ENCODE measurements around the gene HDAC7. TPM values are rescaled to one million over a fixed set of nuclear protein-coding genes. Genes with fewer than 3 reads are reported as not detected.

HDAC7 gene
- total RNA-seq, 3 donors from 2014 or later (not counting 1 experiment from before 2014, with no cell fraction given), result 141 to 235 (median 147) TPM

DNA sequence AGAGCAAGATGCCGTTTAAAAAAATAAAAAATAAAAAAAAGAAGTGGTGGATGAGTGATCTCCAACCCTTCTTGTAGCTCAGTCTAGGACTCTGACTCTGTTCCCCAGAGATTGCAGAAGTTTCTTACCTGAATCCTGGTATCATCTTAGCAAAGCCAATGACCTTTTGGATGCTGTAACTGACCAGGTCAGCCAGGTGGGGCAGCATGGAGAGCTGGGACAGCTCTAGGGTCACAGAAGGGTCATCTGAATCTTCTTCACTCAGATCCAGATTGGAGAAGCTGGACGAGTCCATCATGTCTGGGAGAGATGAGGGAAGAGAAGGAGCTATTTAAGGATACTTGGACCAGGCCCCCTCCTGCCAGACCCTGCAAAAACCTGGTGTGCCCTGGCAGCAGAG is 35.8 kb upstream of the HDAC7 start:
- no peaks in the 10 kb centered on the region for H3K36me3 Mint-ChIP-seq
- Histone ChIP-seq H3K36me3 (ENCODE audit: control insufficient read depth, insufficient read depth, low read length) (no peaks in the 10 kb centered on the region), H3K4me3 (ENCODE audit: low read length) (no peak overlapping the region), H3K9me3 (ENCODE audit: control insufficient read depth, insufficient read depth, low read length) (no peaks in the 10 kb centered on the region), H3K27me3 (ENCODE audit: control insufficient read depth, insufficient read depth, low read length) (no peaks in the 10 kb centered on the region), H3K4me1 (ENCODE audit: control insufficient read depth, insufficient read depth, low read length) (no peaks in the 10 kb centered on the region), H3K27ac (ENCODE audit: low read length) (no peak overlapping the region)
- WGBS (ENCODE audit: insufficient coverage), result 86% methylated on average over 2 of the region's 2 CpGs
- no peaks in the 10 kb centered on the region for H3K9me3 Mint-ChIP-seq
- H3K4me1 Mint-ChIP-seq, result no peaks in the 10 kb centered on the region
- intact Hi-C loops (cut with micrococcal nuclease), result no loop called here
- DNase-seq (no peak), ATAC-seq (no peak)
- no peak overlapping the region for H3K27ac Mint-ChIP-seq
- TF ChIP-seq, protein P1, sequence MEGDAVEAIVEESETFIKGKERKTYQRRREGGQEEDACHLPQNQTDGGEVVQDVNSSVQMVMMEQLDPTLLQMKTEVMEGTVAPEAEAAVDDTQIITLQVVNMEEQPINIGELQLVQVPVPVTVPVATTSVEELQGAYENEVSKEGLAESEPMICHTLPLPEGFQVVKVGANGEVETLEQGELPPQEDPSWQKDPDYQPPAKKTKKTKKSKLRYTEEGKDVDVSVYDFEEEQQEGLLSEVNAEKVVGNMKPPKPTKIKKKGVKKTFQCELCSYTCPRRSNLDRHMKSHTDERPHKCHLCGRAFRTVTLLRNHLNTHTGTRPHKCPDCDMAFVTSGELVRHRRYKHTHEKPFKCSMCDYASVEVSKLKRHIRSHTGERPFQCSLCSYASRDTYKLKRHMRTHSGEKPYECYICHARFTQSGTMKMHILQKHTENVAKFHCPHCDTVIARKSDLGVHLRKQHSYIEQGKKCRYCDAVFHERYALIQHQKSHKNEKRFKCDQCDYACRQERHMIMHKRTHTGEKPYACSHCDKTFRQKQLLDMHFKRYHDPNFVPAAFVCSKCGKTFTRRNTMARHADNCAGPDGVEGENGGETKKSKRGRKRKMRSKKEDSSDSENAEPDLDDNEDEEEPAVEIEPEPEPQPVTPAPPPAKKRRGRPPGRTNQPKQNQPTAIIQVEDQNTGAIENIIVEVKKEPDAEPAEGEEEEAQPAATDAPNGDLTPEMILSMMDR (IDR thresholded peaks at IDR 0.05), result no peak
- no peaks in the 10 kb centered on the region for H3K27me3 Mint-ChIP-seq (ENCODE audit: low read depth in 2 of 2)
- H3K4me3 Mint-ChIP-seq, result no peak overlapping the region

DNA sequence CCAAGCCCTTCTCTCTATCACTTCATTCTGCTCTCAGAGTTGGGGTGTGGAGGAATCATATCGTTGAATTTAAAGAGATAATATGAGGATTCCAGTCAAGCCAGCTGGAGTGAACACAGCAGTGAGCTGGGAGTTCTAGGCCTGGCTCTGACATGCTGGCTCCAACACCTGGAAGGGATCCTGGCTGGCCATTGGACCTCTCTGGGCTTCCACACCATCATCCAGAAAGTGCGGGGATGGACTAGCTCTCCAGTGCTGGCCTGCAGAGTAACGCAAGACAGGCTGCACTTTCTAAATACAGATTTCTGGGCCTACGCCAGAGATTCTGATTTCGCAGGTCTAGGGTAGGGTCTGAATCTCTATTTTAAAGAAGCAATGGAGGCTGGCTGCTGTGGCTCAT is 34.8 kb upstream of the HDAC7 start:
- Mint-ChIP-seq H3K36me3 (no peaks in the 10 kb centered on the region), H3K27ac (no peak overlapping the region), H3K27me3 (ENCODE audit: low read depth in 2 of 2) (no peaks in the 10 kb centered on the region), H3K9me3 (no peaks in the 10 kb centered on the region), H3K4me1 (no peaks in the 10 kb centered on the region), H3K4me3 (no peak overlapping the region)
- Histone ChIP-seq H3K27ac (ENCODE audit: low read length) (no peak overlapping the region), H3K36me3 (ENCODE audit: control insufficient read depth, insufficient read depth, low read length) (no peaks in the 10 kb centered on the region), H3K4me3 (ENCODE audit: low read length) (no peak overlapping the region), H3K9me3 (ENCODE audit: control insufficient read depth, insufficient read depth, low read length) (no peaks in the 10 kb centered on the region), H3K4me1 (ENCODE audit: control insufficient read depth, insufficient read depth, low read length) (no peaks in the 10 kb centered on the region), H3K27me3 (ENCODE audit: control insufficient read depth, insufficient read depth, low read length) (no peaks in the 10 kb centered on the region)
- TF ChIP-seq, protein P1 (IDR thresholded peaks at IDR 0.05), result no peak
- ATAC-seq (no peak), DNase-seq (no peak)
- WGBS (ENCODE audit: insufficient coverage), result 95% methylated on average over 5 of the region's 5 CpGs
- intact Hi-C loops (cut with micrococcal nuclease), result no loop called here

DNA sequence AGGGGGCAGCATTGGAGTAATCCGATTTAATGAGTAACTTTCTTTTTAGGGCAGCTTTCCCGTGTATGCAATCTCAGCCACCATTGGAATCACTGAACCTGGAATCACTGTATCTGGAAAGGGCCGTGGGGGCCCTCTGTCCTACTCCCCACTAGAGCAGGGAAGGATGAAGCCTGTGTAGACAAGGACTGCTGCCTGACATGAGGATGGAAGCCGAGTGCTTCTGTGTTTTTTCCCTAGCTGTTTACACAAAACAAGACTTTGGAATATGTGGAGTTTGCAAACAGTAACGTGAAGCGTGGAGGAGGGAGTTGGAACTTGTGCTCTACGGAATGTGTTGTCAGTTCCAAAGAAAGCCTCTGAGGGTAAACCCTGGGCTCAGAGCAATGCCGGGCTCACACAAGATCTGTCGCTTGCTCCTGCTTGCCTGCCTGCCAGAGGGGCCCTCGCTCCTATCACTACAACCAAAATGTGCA is 32.4 kb upstream of the HDAC7 start:
- Mint-ChIP-seq H3K4me3 (no peak overlapping the region), H3K9me3 (no peaks in the 10 kb centered on the region), H3K27ac (no peak overlapping the region), H3K36me3 (no peaks in the 10 kb centered on the region), H3K27me3 (ENCODE audit: low read depth in 2 of 2) (no peaks in the 10 kb centered on the region), H3K4me1 (no peaks in the 10 kb centered on the region)
- DNase-seq (no peak), ATAC-seq (no peak)
- 88% methylated on average over 10 of the region's 10 CpGs for WGBS (ENCODE audit: insufficient coverage)
- no peaks in the 10 kb centered on the region for H3K36me3 ChIP-seq (ENCODE audit: control insufficient read depth, insufficient read depth, low read length)
- TF ChIP-seq, protein P1 (IDR thresholded peaks at IDR 0.05), result no peak
- H3K27ac ChIP-seq (ENCODE audit: low read length), result no peak overlapping the region
- no peaks in the 10 kb centered on the region for H3K4me1 ChIP-seq (ENCODE audit: control insufficient read depth, insufficient read depth, low read length)
- no peak overlapping the region for H3K4me3 ChIP-seq (ENCODE audit: low read length)
- H3K27me3 ChIP-seq (ENCODE audit: control insufficient read depth, insufficient read depth, low read length), result no peaks in the 10 kb centered on the region
- no peaks in the 10 kb centered on the region for H3K9me3 ChIP-seq (ENCODE audit: control insufficient read depth, insufficient read depth, low read length)
- intact Hi-C loops (cut with micrococcal nuclease), result no loop called here

DNA sequence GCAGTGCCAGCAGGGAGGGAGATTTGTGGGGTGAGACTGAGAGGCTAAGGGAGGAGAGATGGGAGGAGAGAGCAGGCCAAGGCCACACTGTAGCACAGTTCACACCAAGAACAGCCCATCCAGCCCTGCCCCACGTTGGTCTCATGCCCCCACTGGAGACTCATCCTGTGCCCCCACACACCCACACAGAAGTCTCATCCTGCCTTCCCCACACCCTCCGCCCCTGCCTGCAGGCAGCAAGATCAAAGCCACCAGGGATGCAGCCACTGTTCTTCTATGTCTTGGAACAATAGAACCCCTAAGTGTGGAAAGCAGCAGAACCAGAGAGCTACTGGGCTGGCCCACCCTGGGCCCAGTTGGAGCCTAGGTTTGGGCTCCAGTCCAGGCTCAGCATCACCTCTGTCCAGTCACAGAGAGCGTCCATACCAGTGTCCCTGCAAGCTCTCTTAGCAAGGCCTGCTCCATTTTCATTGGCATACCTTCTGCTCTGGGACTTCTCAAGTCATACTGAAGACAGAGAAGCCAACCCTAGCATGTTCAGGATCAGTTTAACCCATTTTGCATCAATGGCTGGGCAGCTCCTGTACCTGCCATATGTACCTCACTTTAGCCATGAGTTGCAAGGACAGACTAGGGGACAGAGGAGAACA is 31.7 kb upstream of the HDAC7 start:
- Mint-ChIP-seq H3K27me3 (ENCODE audit: low read depth in 2 of 2) (no peaks in the 10 kb centered on the region), H3K36me3 (no peaks in the 10 kb centered on the region), H3K4me1 (no peaks in the 10 kb centered on the region), H3K4me3 (no peak overlapping the region), H3K27ac (no peak overlapping the region), H3K9me3 (no peaks in the 10 kb centered on the region)
- intact Hi-C loops (cut with micrococcal nuclease), result no loop called here
- H3K4me3 ChIP-seq (ENCODE audit: low read length), result no peak overlapping the region
- no peaks in the 10 kb centered on the region for H3K4me1 ChIP-seq (ENCODE audit: control insufficient read depth, insufficient read depth, low read length)
- ATAC-seq, result no peak
- no peak overlapping the region for H3K27ac ChIP-seq (ENCODE audit: low read length)
- TF ChIP-seq, protein P1 (IDR thresholded peaks at IDR 0.05), result no peak
- no peak for DNase-seq
- H3K36me3 ChIP-seq (ENCODE audit: control insufficient read depth, insufficient read depth, low read length), result no peaks in the 10 kb centered on the region
- WGBS (ENCODE audit: insufficient coverage), result 74% methylated on average over 3 of the region's 3 CpGs
- H3K9me3 ChIP-seq (ENCODE audit: control insufficient read depth, insufficient read depth, low read length), result no peaks in the 10 kb centered on the region
- no peaks in the 10 kb centered on the region for H3K27me3 ChIP-seq (ENCODE audit: control insufficient read depth, insufficient read depth, low read length)

All from natural killer cell (primary cell).